Measurements from ENCODE around the gene SEC31B. TPM values are rescaled to one million over a fixed set of nuclear protein-coding genes. Genes with fewer than 3 reads are reported as not detected.

Gene SEC31B
- total and polyA plus RNA-seq, 12 donors: 2.8 to 85.1 (median 8.3) TPM

DNA sequence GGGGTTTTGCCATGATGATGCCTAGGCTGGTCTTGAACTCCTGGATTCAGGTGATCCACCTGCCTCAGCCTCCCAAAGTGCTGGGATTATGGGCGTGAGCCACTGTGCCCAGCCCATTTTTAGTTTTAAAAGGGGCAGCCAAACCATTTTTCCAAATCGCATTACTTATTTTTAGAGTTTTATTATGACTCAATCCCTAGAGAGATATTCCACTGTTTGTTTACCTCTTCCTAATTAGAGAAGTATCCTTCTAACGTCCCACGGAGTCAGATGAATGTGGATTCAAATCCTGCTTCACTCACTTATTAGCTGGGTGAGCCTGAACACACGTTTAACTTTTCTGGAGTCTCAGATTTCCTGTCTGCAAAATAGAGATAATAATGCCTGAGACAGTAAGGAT lies 41.7 kb downstream of the SEC31B start:
- intact Hi-C loops (cut with DNase I): no loop called here
- TF ChIP-seq, protein P1, sequence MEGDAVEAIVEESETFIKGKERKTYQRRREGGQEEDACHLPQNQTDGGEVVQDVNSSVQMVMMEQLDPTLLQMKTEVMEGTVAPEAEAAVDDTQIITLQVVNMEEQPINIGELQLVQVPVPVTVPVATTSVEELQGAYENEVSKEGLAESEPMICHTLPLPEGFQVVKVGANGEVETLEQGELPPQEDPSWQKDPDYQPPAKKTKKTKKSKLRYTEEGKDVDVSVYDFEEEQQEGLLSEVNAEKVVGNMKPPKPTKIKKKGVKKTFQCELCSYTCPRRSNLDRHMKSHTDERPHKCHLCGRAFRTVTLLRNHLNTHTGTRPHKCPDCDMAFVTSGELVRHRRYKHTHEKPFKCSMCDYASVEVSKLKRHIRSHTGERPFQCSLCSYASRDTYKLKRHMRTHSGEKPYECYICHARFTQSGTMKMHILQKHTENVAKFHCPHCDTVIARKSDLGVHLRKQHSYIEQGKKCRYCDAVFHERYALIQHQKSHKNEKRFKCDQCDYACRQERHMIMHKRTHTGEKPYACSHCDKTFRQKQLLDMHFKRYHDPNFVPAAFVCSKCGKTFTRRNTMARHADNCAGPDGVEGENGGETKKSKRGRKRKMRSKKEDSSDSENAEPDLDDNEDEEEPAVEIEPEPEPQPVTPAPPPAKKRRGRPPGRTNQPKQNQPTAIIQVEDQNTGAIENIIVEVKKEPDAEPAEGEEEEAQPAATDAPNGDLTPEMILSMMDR (IDR thresholded peaks at IDR 0.05): no peak
- no peak for TF ChIP-seq POLR2A (IDR thresholded peaks at IDR 0.05)

DNA sequence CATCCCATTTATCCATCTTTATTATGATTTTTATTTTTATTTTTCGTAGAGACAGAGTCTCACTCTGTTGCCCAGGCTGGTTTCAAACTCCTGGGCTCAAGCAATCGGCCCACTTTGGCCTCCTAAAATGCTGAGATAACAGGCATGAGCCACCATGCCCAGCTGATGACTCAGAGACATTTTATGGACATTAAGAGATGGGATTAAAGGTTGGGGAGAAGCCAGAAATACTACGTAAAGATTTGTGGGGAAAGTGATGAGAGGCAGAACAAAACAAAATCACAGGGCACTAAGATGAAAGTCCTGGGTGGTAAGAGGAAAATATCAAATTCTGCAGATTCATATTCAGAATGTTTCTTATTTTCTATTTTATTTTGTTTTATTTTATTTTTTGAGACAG lies 49.3 kb downstream of the SEC31B start:
- H3K27me3 ChIP-seq: no peaks in the 10 kb centered on the region
- intact Hi-C loops (cut with DNase I): no loop called here
- H3K4me3 ChIP-seq: no peak overlapping the region
- no peak for TF ChIP-seq POLR2A (IDR thresholded peaks at IDR 0.05)
- TF ChIP-seq, protein P1 (IDR thresholded peaks at IDR 0.05): no peak
- 82 to 87% (median 83%) methylated on average over 3 of the region's 3 CpGs for WGBS, 4 donors
- DNase-seq: no peak
- no peaks in the 10 kb centered on the region for H3K9me3 ChIP-seq (replicated peaks in 1 of 3)
- H3K4me1 ChIP-seq (replicated peaks in 1 of 2): no peaks in the 10 kb centered on the region
- no peak overlapping the region for H3K27ac ChIP-seq
- H3K36me3 ChIP-seq (replicated peaks in 1 of 2): no peaks in the 10 kb centered on the region

More for the DNA sequence above, 41.7 kb downstream of the SEC31B start:
- Histone ChIP-seq H3K4me3 (no peak overlapping the region), H3K9me3 (replicated peaks in 1 of 3) (no peaks in the 10 kb centered on the region), H3K27me3 (peaks cover 22% of the 10 kb centered on the region), H3K27ac (no peak overlapping the region), H3K4me1 (replicated peaks in 1 of 2) (peaks cover 8 to 13% of the 10 kb centered on the region in 2 donors), H3K36me3 (replicated peaks in 1 of 2) (no peaks in the 10 kb centered on the region)
- no peak for DNase-seq
- WGBS, 4 donors: 24 to 37% (median 32%) methylated on average over 5 of the region's 5 CpGs

DNA sequence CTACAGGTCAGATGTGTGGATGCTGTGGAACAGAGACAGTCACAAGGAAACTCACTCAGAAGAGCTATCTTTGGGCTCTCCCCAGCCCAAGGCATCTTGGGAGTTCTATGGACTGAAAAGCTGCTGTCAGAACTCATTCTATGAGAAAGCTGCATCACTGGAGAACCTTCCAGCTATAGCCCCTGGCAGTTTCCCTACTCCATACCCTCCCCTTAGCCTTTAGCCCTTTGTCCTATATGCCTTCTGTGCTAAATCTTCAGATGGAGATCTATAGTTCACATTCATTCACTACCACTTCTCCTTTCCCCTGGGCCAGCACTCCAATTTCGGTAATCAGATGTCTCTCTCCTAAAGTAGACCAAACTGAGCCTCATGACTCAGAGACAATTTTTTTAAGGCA lies 49.9 kb downstream of the SEC31B start:
- H3K27ac ChIP-seq: no peak overlapping the region
- no peak overlapping the region for H3K4me3 ChIP-seq
- no peaks in the 10 kb centered on the region for H3K27me3 ChIP-seq
- DNase-seq: no peak
- H3K4me1 ChIP-seq (replicated peaks in 1 of 2): no peaks in the 10 kb centered on the region
- TF ChIP-seq POLR2A (IDR thresholded peaks at IDR 0.05): no peak
- TF ChIP-seq, protein P1 (IDR thresholded peaks at IDR 0.05): no peak
- no peaks in the 10 kb centered on the region for H3K9me3 ChIP-seq (replicated peaks in 1 of 3)
- intact Hi-C loops (cut with DNase I): no loop called here
- 71 to 82% (median 80%) methylated on average over 1 of the region's 1 CpG for WGBS, 4 donors
- no peaks in the 10 kb centered on the region for H3K36me3 ChIP-seq (replicated peaks in 1 of 2)

DNA sequence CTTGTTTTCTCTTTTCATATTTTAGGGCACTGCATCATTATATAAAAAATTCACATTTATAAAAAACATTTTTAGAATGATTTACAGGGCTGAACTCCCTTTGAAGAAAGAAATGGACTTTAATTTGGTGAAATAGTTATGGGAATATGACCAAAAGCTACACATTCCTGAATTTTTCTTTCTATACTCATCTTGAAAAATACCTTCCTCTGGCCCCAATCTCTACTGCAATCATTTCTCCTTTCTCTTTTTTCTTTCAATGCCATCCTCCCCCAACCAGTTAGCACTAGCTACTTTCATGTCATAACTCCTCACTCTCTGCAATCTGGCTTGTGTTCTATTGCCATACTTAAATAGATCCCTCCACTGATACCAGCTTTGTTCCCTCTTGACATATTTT lies 50.7 kb downstream of the SEC31B start:
- no peaks in the 10 kb centered on the region for H3K36me3 ChIP-seq (replicated peaks in 1 of 2)
- H3K4me3 ChIP-seq: no peak overlapping the region
- intact Hi-C loops (cut with DNase I): no loop called here
- H3K4me1 ChIP-seq (replicated peaks in 1 of 2): no peaks in the 10 kb centered on the region
- no peaks in the 10 kb centered on the region for H3K9me3 ChIP-seq (replicated peaks in 1 of 3)
- H3K27me3 ChIP-seq: no peaks in the 10 kb centered on the region
- TF ChIP-seq POLR2A (IDR thresholded peaks at IDR 0.05): no peak
- H3K27ac ChIP-seq: no peak overlapping the region
- DNase-seq: no peak

DNA sequence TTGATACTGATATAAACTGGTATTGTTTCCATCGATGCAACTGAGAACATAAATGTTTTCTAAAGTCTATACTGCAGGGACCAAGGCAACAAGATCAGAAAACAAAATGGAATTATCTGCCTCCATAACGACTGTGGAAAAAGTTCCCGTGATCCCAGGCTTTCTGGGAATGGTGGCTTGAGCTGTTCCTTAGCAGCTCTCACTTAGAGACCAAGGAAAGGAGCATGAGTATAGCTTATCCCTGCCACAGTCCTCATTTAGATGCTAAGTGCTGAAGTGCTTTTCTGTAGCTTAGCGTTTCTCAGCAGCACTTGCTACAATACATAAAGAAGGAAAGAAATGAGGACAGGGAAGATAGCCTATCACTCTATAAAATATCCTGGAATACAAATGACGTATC lies 51.3 kb downstream of the SEC31B start:
- Histone ChIP-seq H3K27me3 (no peaks in the 10 kb centered on the region), H3K27ac (no peak overlapping the region), H3K4me1 (replicated peaks in 1 of 2) (no peaks in the 10 kb centered on the region), H3K36me3 (replicated peaks in 1 of 2) (no peaks in the 10 kb centered on the region), H3K4me3 (no peak overlapping the region), H3K9me3 (replicated peaks in 1 of 3) (no peaks in the 10 kb centered on the region)
- 61 to 68% (median 65%) methylated on average over 5 of the region's 5 CpGs for WGBS, 4 donors
- TF ChIP-seq, protein P1 (IDR thresholded peaks at IDR 0.05): no peak
- TF ChIP-seq POLR2A (IDR thresholded peaks at IDR 0.05): no peak
- DNase-seq: no peak
- intact Hi-C loops (cut with DNase I): no loop called here
